K562 (cell line): ENCODE results near the gene PTHLH. TPM values are rescaled to one million over a fixed set of nuclear protein-coding genes. Genes with fewer than 3 reads are reported as not detected.

Source experiments
- ATAC-seq: fragments of 200-7000 bp; cut with Tn5 transposase; 3 replicates; pipeline ENCODE4 v1.9.1; 2020; ENCODE audit warnings: moderate library complexity
- BruUV-seq: library from RNA; stranded (reverse); fragments of 400-500 nt; replicated peaks from 2 replicates; lab custom pipeline; 2021; lab: Mats Ljungman, UMichigan
- CTCF ChIA-PET: fragments of 300-600 bp; formaldehyde crosslinking; extraction: SDS; loops from one replicate; lab custom pipeline; 2021; ENCODE audit warnings: low intra/inter-chr PET ratio; lab: Yijun Ruan, JAX
- POLR2A ChIA-PET: fragments of 300-600, 350-650 bp; sonication (Branson Sonifier 250); formaldehyde crosslinking; extraction: SDS; loops from one replicate; lab custom pipeline; 2021; ENCODE audit warnings: antibody characterized with exemption, inconsistent platforms; lab: Yijun Ruan, JAX
- DNase-seq, 4 experiments: peaks; one replicate each; pipeline versions ENCODE4 v3.0.0 to v3.0.0-alpha.2; 2011 to 2018; ENCODE audit warnings: low spot score in 3 of 4, mixed read lengths in 3 of 4; ENCODE audit errors: extremely low read depth in 1 of 4
- FAIRE-seq: peaks from 2 replicates; lab custom pipeline; 2011; peaks lifted over from hg19 to GRCh38; lab: Jason Lieb, UNC
- H2AFZ ChIP-seq: 2 replicates; pipeline ENCODE4 v1.6.0; 2011; ENCODE audit warnings: low read depth, low read length, control low read depth, inconsistent platforms
- H3K27ac ChIP-seq: fragments of 200-600 bp; 3 replicates; pipeline ENCODE4 v1.8.0; 2011; ENCODE audit warnings: low read depth, mild to moderate bottlenecking, control low read depth, inconsistent platforms, low read length, moderate library complexity, mixed read lengths; ENCODE audit errors: extremely low read depth
- H3K27me3 ChIP-seq, 2 experiments: fragments of 300-600 bp in 1 of 2; 2 replicates in 1 of 2; 3 replicates in 1 of 2; pipeline versions ENCODE4 v1.6.0 to v1.8.0; 2011; ENCODE audit warnings: inconsistent platforms in 2 of 2, low read length in 2 of 2, mild to moderate bottlenecking in 1 of 2, mixed read lengths in 1 of 2, moderate library complexity in 1 of 2; ENCODE audit not compliant: control insufficient read depth in 2 of 2, insufficient read depth in 2 of 2
- H3K36me3 ChIP-seq: fragments of 300-600 bp; 3 replicates; pipeline ENCODE4 v1.8.0; 2011; ENCODE audit warnings: mild to moderate bottlenecking, low read length, inconsistent platforms; ENCODE audit not compliant: control insufficient read depth, insufficient read depth
- H3K4me1 ChIP-seq, 2 experiments: fragments of 200-600 bp in 1 of 2; replicated peaks in 1 of 2; 2 replicates in 1 of 2; 3 replicates in 1 of 2; pipeline versions ENCODE4 v1.5.1 to v1.8.0; 2011; ENCODE audit warnings: inconsistent platforms in 2 of 2, low read length in 2 of 2, mild to moderate bottlenecking in 1 of 2, mixed read lengths in 1 of 2, moderate library complexity in 1 of 2; ENCODE audit not compliant: control insufficient read depth in 2 of 2, insufficient read depth in 2 of 2
- H3K4me2 ChIP-seq: 2 replicates; pipeline ENCODE4 v1.6.1; 2011; ENCODE audit warnings: low read length, control low read depth, inconsistent platforms, mixed read lengths; ENCODE audit not compliant: insufficient read depth
- H3K4me3 ChIP-seq: fragments of 200-600 bp; sonication (generic), shearing (Covaris generic); 2 replicates; pipeline ENCODE4 v1.5.1; 2016; ENCODE audit warnings: control low read depth, inconsistent platforms
- H3K79me2 ChIP-seq: fragments of 200-600 bp; 3 replicates; pipeline ENCODE4 v1.8.0; 2011; ENCODE audit warnings: low read length, inconsistent platforms; ENCODE audit not compliant: control insufficient read depth, insufficient read depth
- H3K9ac ChIP-seq, 2 experiments: 2 replicates each; pipeline versions ENCODE4 v1.6.0 to v1.6.1; 2011; ENCODE audit warnings: low read depth in 2 of 2, low read length in 2 of 2, control low read depth in 1 of 2, inconsistent platforms in 1 of 2, mild to moderate bottlenecking in 1 of 2, mixed read lengths in 1 of 2; ENCODE audit not compliant: insufficient read depth in 1 of 2
- H3K9me1 ChIP-seq: one replicate; pipeline ENCODE4 v1.6.0; 2011; ENCODE audit warnings: inconsistent platforms, mild to moderate bottlenecking, low read length, moderate library complexity; ENCODE audit not compliant: control insufficient read depth, insufficient read depth
- H3K9me3 ChIP-seq: replicated peaks from 2 replicates; pipeline ENCODE4 v1.5.1; 2011; ENCODE audit warnings: low read depth, low read length, inconsistent platforms; ENCODE audit not compliant: control insufficient read depth, insufficient read depth
- H4K20me1 ChIP-seq: replicated peaks from 2 replicates; pipeline ENCODE4 v1.6.1; 2011; ENCODE audit warnings: low read length, inconsistent platforms, mixed read lengths; ENCODE audit not compliant: control insufficient read depth, insufficient read depth
- CEBPB ChIP-seq: fragments of 450-650 bp; IDR thresholded peaks from 2 replicates; pipeline ENCODE4 v1.6.1; 2016; ENCODE audit warnings: missing genetic modification characterization, missing compliant biosample characterization
- CEBPG ChIP-seq, 3 experiments: fragments of 200-800 bp in 1 of 3; sonication (Bioruptor generic) in 1 of 3; sonication (generic) in 1 of 3; formaldehyde crosslinking in 1 of 3; IDR thresholded peaks in 2 of 3; conservative IDR thresholded peaks in 1 of 3; 2 replicates each; pipeline versions ENCODE4 v1.6.1 to v1.8.0; 2016 to 2022; ENCODE audit warnings: missing compliant biosample characterization in 2 of 3, missing genetic modification characterization in 2 of 3, mild to moderate bottlenecking in 1 of 3, missing genetic modification reagents in 1 of 3
- ZFP1 ChIP-seq: fragments of 450-650 bp; formaldehyde crosslinking; IDR thresholded peaks from 2 replicates; pipeline ENCODE4 v1.4.0; 2020; ENCODE audit warnings: mild to moderate bottlenecking, mixed read lengths
- WGBS: fragments of 100-300 bp; shearing (Covaris generic); methylation state at CpG from one replicate; pipeline ENCODE4 v1.1.6; 2016; ENCODE audit warnings: low coverage, mixed read lengths; ENCODE audit not compliant: insufficient coverage; ENCODE audit errors: missing lambda C conversion rate; 5-methylcytosine and 5-hydroxymethylcytosine counted together
- in situ Hi-C: fragments of 300-500 bp; cut with MboI; formaldehyde crosslinking; loops from 4 replicates; pipeline ENCODE4 v1.15.0; 2018; ENCODE audit warnings: inconsistent platforms, mixed read lengths
- intact Hi-C: fragments of 100-400 bp; cut with micrococcal nuclease; formaldehyde crosslinking; loops from 2 replicates; pipeline ENCODE4 v1.14.2; 2022
- polyA plus RNA-seq, 8 experiments: library from polyadenylated mRNA; depleted of rRNA in 4 of 8; stranded (reverse) in 5 of 8; unstranded in 3 of 8; fragments of >200 nt; fragmentation: Nextera tagmentation in 2 of 8; fragmentation: Illumina TruSeq in 1 of 8; extraction: Ambion mirVana in 2 of 8; extraction: Trizol in 1 of 8; gene quantifications; 2 replicates each; pipeline versions ENCODE4 v1.2.1 to v1.2.3, GENCODE V29; 2011 to 2014; ENCODE audit warnings: inconsistent platforms in 1 of 8, missing spikeins in 1 of 8
- total RNA-seq, 7 experiments: library from RNA; depleted of rRNA in 6 of 7; stranded (reverse); fragments of >200 nt in 6 of 7; fragmentation: Illumina TruSeq in 2 of 7; extraction: Trizol in 2 of 7; gene quantifications; 2 replicates each; pipeline versions ENCODE4 v1.2.1 to v1.2.3, GENCODE V29; 2011 to 2021; ENCODE audit warnings: low replicate concordance in 1 of 7
- TF ChIP-seq, protein P1 (sequence below): fragments of 450-650 bp; IDR thresholded peaks from 2 replicates; pipeline ENCODE4 v1.6.1; 2017; ENCODE audit warnings: antibody characterized with exemption

The PTHLH gene
- total and polyA plus RNA-seq, 9 of the 15 experiments (the other 6 are each of a cell fraction or from before 2014, with no cell fraction given), result 0.14 to 2.5 (median 0.74) TPM

GRCh38 chr12:27973487-27973890, 956 bp upstream of the PTHLH start:
- CTCF ChIA-PET, result no interaction called here
- intact Hi-C loops (no loop called here), in situ Hi-C loops (loop anchor here (10.0 kb wide), 1 partner anchor 201 kb away; no protein-coding TSS in a partner anchor)
- POLR2A ChIA-PET, result interaction anchor here (0.7 kb wide), 1 partner anchor 21 kb away, joined by 4 read pairs; no protein-coding TSS in a partner anchor
- Histone ChIP-seq H3K27ac (no peak overlapping the region), H3K9ac (no peak overlapping the region), H3K4me3 (no peak overlapping the region), H3K9me3 (no peaks in the 10 kb centered on the region), H3K4me2 (no peak overlapping the region), H3K79me2 (no peaks in the 10 kb centered on the region), H3K36me3 (no peaks in the 10 kb centered on the region), H3K9me1 (no peaks in the 10 kb centered on the region), H3K4me1 (peaks cover 2 to 31% of the 10 kb centered on the region in 2 experiments; a peak in 3 of 5 replicates), H4K20me1 (no peaks in the 10 kb centered on the region), H2AFZ (no peak overlapping the region), H3K27me3 (peaks cover 4 to 7% of the 10 kb centered on the region in 2 experiments; a peak in 3 of 5 replicates)
- no peak for DNase-seq
- BruUV-seq, result no TSS peak
- 65% methylated on average over 4 of the region's 4 CpGs for WGBS
- no peak for ATAC-seq
- TF ChIP-seq, protein P1, sequence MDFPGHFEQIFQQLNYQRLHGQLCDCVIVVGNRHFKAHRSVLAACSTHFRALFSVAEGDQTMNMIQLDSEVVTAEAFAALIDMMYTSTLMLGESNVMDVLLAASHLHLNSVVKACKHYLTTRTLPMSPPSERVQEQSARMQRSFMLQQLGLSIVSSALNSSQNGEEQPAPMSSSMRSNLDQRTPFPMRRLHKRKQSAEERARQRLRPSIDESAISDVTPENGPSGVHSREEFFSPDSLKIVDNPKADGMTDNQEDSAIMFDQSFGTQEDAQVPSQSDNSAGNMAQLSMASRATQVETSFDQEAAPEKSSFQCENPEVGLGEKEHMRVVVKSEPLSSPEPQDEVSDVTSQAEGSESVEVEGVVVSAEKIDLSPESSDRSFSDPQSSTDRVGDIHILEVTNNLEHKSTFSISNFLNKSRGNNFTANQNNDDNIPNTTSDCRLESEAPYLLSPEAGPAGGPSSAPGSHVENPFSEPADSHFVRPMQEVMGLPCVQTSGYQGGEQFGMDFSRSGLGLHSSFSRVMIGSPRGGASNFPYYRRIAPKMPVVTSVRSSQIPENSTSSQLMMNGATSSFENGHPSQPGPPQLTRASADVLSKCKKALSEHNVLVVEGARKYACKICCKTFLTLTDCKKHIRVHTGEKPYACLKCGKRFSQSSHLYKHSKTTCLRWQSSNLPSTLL, result no peak
- TF ChIP-seq ZFP1 (CRISPR knock-in tag), result no peak
- TF ChIP-seq CEBPB (tag), result peak; percentile 63
- TF ChIP-seq CEBPG (CRISPR knock-in tag; IDR thresholded peaks at IDR 0.05), result no peak
- peak; percentile 32 to 48; a peak in 3 of 4 replicates for TF ChIP-seq CEBPG (tag; conservative IDR thresholded peaks at IDR 0.05 in 1 of 2, IDR thresholded peaks at IDR 0.05 in 1 of 2)
- no peak for FAIRE-seq
